ENCODE measurements around the gene QSOX2. TPM values are rescaled to one million over a fixed set of nuclear protein-coding genes. Genes with fewer than 3 reads are reported as not detected.

The QSOX2 gene
- total RNA-seq, 2 experiments from 2014 or later: 11.2 to 13.6 TPM

- Mint-ChIP-seq H3K9me3 (ENCODE audit: low read depth) (no peaks in the 10 kb centered on the region), H3K36me3 (no peaks in the 10 kb centered on the region), H3K27ac (no peak overlapping the region), H3K4me1 (no peaks in the 10 kb centered on the region), H3K27me3 (no peaks in the 10 kb centered on the region), H3K4me3 (no peak overlapping the region)
- CTCF ChIA-PET: no interaction called here
- DNase-seq (no peak), ATAC-seq (no peak)
Observed at GRCh38 chr9:136286359-136286986, 40.9 kb upstream of the QSOX2 start.

GRCh38 chr9:136285501-136286358 lies 40.1 kb upstream of the QSOX2 start:
- CTCF ChIA-PET: no interaction called here

GRCh38 chr9:136284951-136285350 lies 39.3 kb upstream of the QSOX2 start:
- DNase-seq (no peak), ATAC-seq (no peak)
- Mint-ChIP-seq H3K9me3 (ENCODE audit: low read depth) (no peaks in the 10 kb centered on the region), H3K4me1 (no peaks in the 10 kb centered on the region), H3K4me3 (no peak overlapping the region), H3K36me3 (no peaks in the 10 kb centered on the region), H3K27me3 (no peaks in the 10 kb centered on the region), H3K27ac (no peak overlapping the region)
- CTCF ChIA-PET: interaction anchor here (1.0 kb wide), 3 partner anchors 114 to 317 kb away, joined by 3 read pairs; no protein-coding TSS in a partner anchor

More at GRCh38 chr9:136285501-136286358, 40.1 kb upstream of the QSOX2 start:
- no peak for ATAC-seq
- Mint-ChIP-seq H3K4me3 (no peak overlapping the region), H3K36me3 (no peaks in the 10 kb centered on the region), H3K9me3 (ENCODE audit: low read depth) (no peaks in the 10 kb centered on the region), H3K4me1 (no peaks in the 10 kb centered on the region), H3K27ac (no peak overlapping the region), H3K27me3 (no peaks in the 10 kb centered on the region)
- no peak for DNase-seq

GRCh38 chr9:136284311-136284710 lies 38.7 kb upstream of the QSOX2 start:
- H3K4me1 Mint-ChIP-seq: no peaks in the 10 kb centered on the region
- CTCF ChIA-PET: interaction anchor here (0.8 to 1.6 kb wide), 5 partner anchors 12 to 316 kb away, joined by 3 to 4 read pairs (median 3); no protein-coding TSS in a partner anchor
- no peak for DNase-seq
- no peak overlapping the region for H3K27ac Mint-ChIP-seq
- no peaks in the 10 kb centered on the region for H3K36me3 Mint-ChIP-seq
- ATAC-seq: no peak
- H3K4me3 Mint-ChIP-seq: no peak overlapping the region
- H3K9me3 Mint-ChIP-seq (ENCODE audit: low read depth): no peaks in the 10 kb centered on the region
- no peaks in the 10 kb centered on the region for H3K27me3 Mint-ChIP-seq

GRCh38 chr9:136283291-136284235 lies 38.0 kb upstream of the QSOX2 start:
- CTCF ChIA-PET: interaction anchor here (0.8 to 1.9 kb wide), 12 partner anchors 11 to 316 kb away, joined by 3 to 5 read pairs (median 3); no protein-coding TSS in a partner anchor
- no peaks in the 10 kb centered on the region for H3K4me1 Mint-ChIP-seq
- no peak overlapping the region for H3K27ac Mint-ChIP-seq
- DNase-seq (peak; percentile 81), ATAC-seq (peak; percentile 88)
- no peak overlapping the region for H3K4me3 Mint-ChIP-seq
- no peaks in the 10 kb centered on the region for H3K9me3 Mint-ChIP-seq (ENCODE audit: low read depth)
- no peaks in the 10 kb centered on the region for H3K36me3 Mint-ChIP-seq
- no peaks in the 10 kb centered on the region for H3K27me3 Mint-ChIP-seq

- no peak overlapping the region for H3K4me3 Mint-ChIP-seq
- H3K36me3 Mint-ChIP-seq: no peaks in the 10 kb centered on the region
Observed at GRCh38 chr9:136282272-136282861, 36.8 kb upstream of the QSOX2 start.

GRCh38 chr9:136281421-136282271 lies 36.0 kb upstream of the QSOX2 start:
- no peaks in the 10 kb centered on the region for H3K27me3 Mint-ChIP-seq
- no peaks in the 10 kb centered on the region for H3K36me3 Mint-ChIP-seq
- ATAC-seq (no peak), DNase-seq (no peak)
- H3K9me3 Mint-ChIP-seq (ENCODE audit: low read depth): no peaks in the 10 kb centered on the region
- H3K27ac Mint-ChIP-seq: no peak overlapping the region
- CTCF ChIA-PET: interaction anchor here (0.7 to 1.9 kb wide), 5 partner anchors 15 to 148 kb away, joined by 3 to 6 read pairs (median 3); no protein-coding TSS in a partner anchor
- H3K4me3 Mint-ChIP-seq: no peak overlapping the region
- no peaks in the 10 kb centered on the region for H3K4me1 Mint-ChIP-seq

More at GRCh38 chr9:136282272-136282861, 36.8 kb upstream of the QSOX2 start:
- Mint-ChIP-seq H3K9me3 (ENCODE audit: low read depth) (no peaks in the 10 kb centered on the region), H3K4me1 (no peaks in the 10 kb centered on the region), H3K27me3 (no peaks in the 10 kb centered on the region), H3K27ac (no peak overlapping the region)
- peak; percentile 21 for ATAC-seq
- DNase-seq: peak; percentile 48
- CTCF ChIA-PET: interaction anchor here (0.7 to 1.9 kb wide), 6 partner anchors 14 to 149 kb away, joined by 3 to 6 read pairs (median 4); no protein-coding TSS in a partner anchor

- H3K4me1 Mint-ChIP-seq: no peaks in the 10 kb centered on the region
- CTCF ChIA-PET: interaction anchor here (1.5 kb wide), 1 partner anchor 110 kb away, joined by 3 read pairs; no protein-coding TSS in a partner anchor
- no peak overlapping the region for H3K27ac Mint-ChIP-seq
- no peak overlapping the region for H3K4me3 Mint-ChIP-seq
- DNase-seq (no peak), ATAC-seq (no peak)
- no peaks in the 10 kb centered on the region for H3K9me3 Mint-ChIP-seq (ENCODE audit: low read depth)
- no peaks in the 10 kb centered on the region for H3K27me3 Mint-ChIP-seq
- H3K36me3 Mint-ChIP-seq: no peaks in the 10 kb centered on the region
Observed at GRCh38 chr9:136280535-136281315, 35.1 kb upstream of the QSOX2 start.

GRCh38 chr9:136279471-136279870 lies 33.9 kb upstream of the QSOX2 start:
- CTCF ChIA-PET: no interaction called here
- H3K4me1 Mint-ChIP-seq: no peaks in the 10 kb centered on the region
- DNase-seq: no peak
- H3K4me3 Mint-ChIP-seq: no peak overlapping the region
- H3K9me3 Mint-ChIP-seq (ENCODE audit: low read depth): no peaks in the 10 kb centered on the region
- no peaks in the 10 kb centered on the region for H3K27me3 Mint-ChIP-seq
- no peak overlapping the region for H3K27ac Mint-ChIP-seq
- H3K36me3 Mint-ChIP-seq: no peaks in the 10 kb centered on the region
- no peak for ATAC-seq

- Mint-ChIP-seq H3K4me3 (no peak overlapping the region), H3K27me3 (no peaks in the 10 kb centered on the region), H3K27ac (no peak overlapping the region), H3K9me3 (ENCODE audit: low read depth) (no peaks in the 10 kb centered on the region), H3K36me3 (no peaks in the 10 kb centered on the region), H3K4me1 (no peaks in the 10 kb centered on the region)
- no peak for ATAC-seq
- no peak for DNase-seq
- CTCF ChIA-PET: interaction anchor here (1.4 kb wide), 1 partner anchor 109 kb away, joined by 4 read pairs; no protein-coding TSS in a partner anchor
Observed at GRCh38 chr9:136278894-136279293, 33.3 kb upstream of the QSOX2 start.

- Mint-ChIP-seq H3K27me3 (no peaks in the 10 kb centered on the region), H3K4me1 (no peaks in the 10 kb centered on the region), H3K4me3 (no peak overlapping the region), H3K36me3 (no peaks in the 10 kb centered on the region), H3K27ac (no peak overlapping the region), H3K9me3 (ENCODE audit: low read depth) (no peaks in the 10 kb centered on the region)
- ATAC-seq (no peak), DNase-seq (no peak)
- CTCF ChIA-PET: interaction anchor here (1.4 kb wide), 2 partner anchors 11 to 109 kb away, joined by 4 read pairs; no protein-coding TSS in a partner anchor
Observed at GRCh38 chr9:136278221-136278620, 32.6 kb upstream of the QSOX2 start.
